Stimulated activated CD8-positive, alpha-beta memory T cell treated with anti-CD3 and anti-CD28 coated beads, Interleukin-15, amount 100 ng/mL, for 48 hours (primary cell): ENCODE data around the gene CCL25.

Experiments used
- DNase-seq, 2 donors: peaks; one replicate each; pipeline ENCODE4 v3.0.0-alpha.2; 2020; ENCODE audit warnings: low read depth in 2 of 2

CCL25 gene

DNA sequence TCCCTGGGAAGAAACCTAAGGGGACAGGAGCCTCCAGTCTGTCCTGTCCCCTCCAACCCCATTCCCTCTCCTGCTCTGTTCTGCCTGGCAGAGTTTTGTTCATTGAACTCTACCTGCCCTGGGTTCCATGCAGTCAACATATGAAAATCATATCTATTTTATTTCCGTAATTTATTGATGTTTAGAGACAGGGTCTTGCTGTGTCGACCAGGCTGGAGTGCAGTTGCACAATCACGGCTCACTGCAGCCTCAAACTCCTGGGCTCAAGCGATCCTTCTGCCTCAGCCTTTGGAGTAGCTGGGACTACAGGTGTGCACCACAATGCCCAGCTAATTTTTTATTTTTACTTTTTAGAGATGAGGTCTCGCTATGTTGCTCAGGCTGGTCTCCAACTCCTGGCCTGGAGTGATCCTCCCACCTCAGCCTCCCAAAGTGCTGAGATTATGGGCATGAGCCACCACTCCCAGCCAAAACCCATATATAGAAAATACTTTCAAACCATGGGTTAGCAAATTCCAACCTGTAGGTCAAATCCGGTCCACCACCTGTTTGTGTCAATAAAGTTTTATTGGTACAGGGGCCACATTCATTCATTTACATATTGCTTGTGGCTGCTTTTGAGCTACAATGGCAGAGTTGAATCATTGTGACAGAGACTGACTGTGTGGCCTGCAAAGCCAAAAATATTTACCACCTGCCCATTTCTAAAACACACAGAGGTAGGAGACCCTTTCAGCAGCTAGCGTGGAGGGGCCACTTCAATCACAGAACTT, 57.5 kb downstream of the CCL25 start:
- DNase-seq: no peak

DNA sequence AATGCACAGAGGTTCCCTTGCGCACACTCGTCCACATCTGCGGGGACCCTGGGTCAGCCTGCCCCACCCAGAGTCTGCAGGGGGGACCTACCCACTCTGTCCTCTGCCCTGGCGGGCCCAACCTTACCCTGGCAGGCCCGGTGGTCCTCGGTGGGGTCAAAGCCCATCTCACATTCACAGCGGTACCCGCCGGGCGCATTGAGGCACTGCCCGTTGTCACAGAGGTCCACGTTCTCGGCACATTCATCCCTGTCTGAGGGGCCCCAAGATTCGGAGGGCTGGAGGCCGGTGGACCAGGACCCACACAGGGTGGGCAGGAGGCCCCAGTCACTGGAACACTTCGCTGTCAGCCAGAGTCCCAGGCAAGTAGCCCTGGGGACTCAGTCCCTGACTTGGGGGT, 58.4 kb downstream of the CCL25 start:
- no peak for DNase-seq

DNA sequence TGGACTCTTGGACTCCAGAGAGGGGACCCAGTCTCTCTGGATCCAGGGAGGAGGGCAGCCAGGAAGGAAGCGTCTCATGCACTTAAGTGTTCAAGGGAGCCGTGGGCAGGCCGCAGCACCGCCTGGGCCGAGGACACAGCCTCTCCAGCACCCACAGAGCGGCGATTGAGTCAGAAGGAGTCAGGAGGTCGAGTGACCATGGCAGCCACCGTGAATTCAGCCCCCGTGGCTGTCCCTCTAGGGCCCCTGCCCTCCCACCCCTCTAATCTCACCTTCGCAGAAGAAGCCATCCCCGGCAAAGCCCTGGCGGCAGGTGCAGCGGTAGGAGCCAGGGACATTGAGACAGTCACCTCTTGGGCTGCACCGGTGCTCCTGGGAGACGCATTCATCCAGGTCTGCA, 58.8 kb downstream of the CCL25 start:
- no peak for DNase-seq
